NCI-H1048 (cell line): ENCODE measurements around the gene TFF1.

Experiments used
- DNase-seq: peaks from one replicate; lab custom pipeline; 2025; lab: John Stamatoyannopoulos, UW

TFF1 gene

GRCh38 chr21:42317826-42318746 lies 48.2 kb downstream of the TFF1 start:
- no peak for DNase-seq

DNA sequence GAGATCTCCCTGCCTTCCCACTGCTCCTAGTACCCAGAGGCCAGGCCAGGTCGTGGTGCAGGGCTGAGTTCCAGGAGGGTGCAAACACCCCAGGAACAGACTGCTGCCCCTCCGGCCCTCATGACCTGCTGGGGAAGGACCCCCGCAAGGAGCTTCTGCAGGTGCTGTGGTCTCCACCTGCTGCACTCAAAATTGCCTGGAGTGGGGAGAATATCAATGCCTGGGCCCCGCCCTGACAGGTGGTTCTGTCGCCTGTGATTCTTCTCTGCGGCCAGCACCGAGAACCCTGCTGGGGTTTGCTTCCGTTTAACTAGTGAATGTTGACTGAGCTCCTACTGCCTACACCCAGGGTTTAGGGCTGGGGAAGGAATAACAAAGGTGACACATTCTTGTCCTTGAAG lies 49.0 kb downstream of the TFF1 start:
- DNase-seq = no peak

GRCh38 chr21:42316891-42317290 lies 49.4 kb downstream of the TFF1 start:
- DNase-seq = no peak

- DNase-seq = no peak
Measured at GRCh38 chr21:42315296-42315891, 50.9 kb downstream of the TFF1 start, which contains the start of gene TFF3. TFF3 (minus strand) TSS chr21:42315409; CDS start chr21:42315374, 35 bp downstream.

DNA sequence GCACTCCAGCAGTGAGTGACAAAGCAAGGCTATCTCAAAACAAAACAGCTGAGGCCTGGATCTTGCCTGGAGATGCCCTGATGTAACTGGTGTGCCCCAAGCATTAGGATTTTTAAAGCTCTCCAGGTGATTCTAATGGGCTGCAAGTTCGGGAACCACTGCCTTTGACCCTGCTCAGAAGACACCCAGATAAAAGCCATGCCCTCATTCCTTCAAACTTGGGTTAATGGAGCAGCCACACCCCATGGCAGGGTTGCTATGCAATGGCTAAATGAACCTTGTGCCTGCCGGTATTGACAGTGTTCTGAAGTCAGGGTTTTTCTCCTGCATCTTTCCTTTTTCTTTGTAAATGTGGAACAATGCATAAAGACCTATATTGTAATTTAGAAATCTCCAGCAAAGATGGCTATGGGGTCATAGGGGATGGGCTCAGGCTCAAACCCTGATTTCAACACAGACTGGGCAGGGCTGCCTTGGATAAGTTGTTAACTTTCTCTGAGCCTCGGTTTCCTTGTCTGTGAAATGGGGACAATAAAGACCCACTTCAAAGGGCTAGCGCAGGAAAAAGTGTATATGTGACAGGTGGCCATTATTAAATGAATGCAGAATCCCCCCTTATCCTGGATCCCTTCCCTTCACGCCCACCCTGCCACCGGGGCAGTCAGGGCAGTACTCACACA lies 51.6 kb downstream of the TFF1 start:
- DNase-seq = no peak

DNA sequence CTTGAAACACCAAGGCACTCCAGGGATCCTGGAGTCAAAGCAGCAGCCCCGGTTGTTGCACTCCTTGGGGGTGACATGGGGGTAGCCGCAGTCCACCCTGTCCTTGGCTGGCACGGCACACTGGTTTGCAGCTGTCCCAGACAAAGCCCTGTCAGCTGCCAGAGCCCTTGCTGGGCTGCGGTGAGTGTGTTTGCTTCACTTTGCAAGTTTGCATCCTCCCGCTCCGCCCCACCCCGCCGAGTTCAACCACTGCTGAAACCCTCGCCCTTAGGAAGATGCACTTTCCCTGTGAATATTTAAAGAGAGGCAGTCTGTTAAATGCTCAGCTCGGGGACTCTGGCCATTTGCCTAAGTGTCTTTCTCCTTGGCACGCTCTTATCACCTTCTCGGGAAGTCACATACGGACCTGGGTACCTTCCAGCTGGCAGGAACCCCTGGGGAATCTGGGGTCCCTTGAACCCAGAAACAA lies 52.8 kb downstream of the TFF1 start:
- no peak for DNase-seq

GRCh38 chr21:42312626-42313104 lies 53.7 kb downstream of the TFF1 start:
- no peak for DNase-seq
